M059J (cell line): ENCODE data around the gene ARVCF. TPM values are rescaled to one million over a fixed set of nuclear protein-coding genes. Genes with fewer than 3 reads are reported as not detected.

Experiments used
- DNase-seq: peaks from one replicate; pipeline ENCODE4 v3.0.0-alpha.2; 2012; ENCODE audit warnings: low read depth
- total RNA-seq: library from RNA; depleted of rRNA; stranded (reverse); fragments of >200 nt; shearing (Covaris generic); gene quantifications from 2 replicates; pipeline ENCODE4 v1.2.3, GENCODE V29; 2014

The ARVCF gene
- total RNA-seq, 1 experiment from 2014 or later = 5.1 TPM

- no peak for DNase-seq
These were observed 15.9 kb upstream of the ARVCF start for GRCh38 chr22:20032407-20032991.

- DNase-seq = no peak
These were observed 15.2 kb upstream of the ARVCF start for GRCh38 chr22:20031732-20032406.

GRCh38 chr22:20029550-20030225 is 13.1 kb upstream of the ARVCF start:
- DNase-seq = no peak

GRCh38 chr22:20028855-20029549 is 12.4 kb upstream of the ARVCF start:
- DNase-seq = no peak

DNA sequence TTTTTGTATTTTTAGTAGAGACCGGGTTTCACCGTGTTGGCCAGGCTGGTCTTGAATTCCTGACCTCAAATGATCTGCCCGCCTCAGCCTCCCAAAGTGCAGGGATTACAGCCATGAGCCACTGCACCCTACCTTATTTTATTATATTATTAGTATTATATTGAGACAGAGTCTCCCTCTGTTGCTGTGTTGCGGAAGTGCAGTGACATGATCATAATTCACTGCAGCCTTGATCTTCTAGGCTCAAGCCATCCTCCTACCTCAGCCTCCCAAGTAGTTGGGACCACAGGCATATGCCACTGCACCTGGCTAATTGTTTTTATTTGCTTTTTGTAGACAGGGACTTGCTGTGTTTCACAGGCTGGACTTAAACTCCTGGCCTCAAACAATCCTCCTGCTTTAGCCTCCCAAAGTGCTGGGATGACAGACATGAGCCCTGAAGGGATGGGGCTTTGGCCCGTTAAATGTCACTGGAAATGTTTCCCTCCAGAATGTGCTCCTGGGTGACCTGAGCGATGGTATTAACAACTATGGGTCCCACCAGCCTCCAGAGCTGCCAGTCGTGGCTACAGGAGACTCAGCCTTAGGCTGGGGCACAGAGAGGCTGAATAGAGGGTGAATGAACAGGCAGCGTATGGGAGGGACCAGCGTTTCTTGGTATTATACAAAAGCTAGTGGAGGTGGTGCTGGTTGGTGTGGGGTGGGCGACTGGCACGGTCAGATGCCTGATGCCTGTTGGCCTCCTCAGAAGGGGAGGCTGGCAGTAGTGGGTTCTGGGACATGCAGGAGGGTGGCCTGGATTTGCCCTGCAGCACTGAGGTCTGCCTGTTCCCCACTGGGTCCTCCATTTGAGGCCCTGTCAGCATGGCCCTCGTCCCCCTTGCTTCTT is 11.6 kb upstream of the ARVCF start:
- no peak for DNase-seq

GRCh38 chr22:20026996-20027601 is 10.5 kb upstream of the ARVCF start:
- DNase-seq = no peak

DNA sequence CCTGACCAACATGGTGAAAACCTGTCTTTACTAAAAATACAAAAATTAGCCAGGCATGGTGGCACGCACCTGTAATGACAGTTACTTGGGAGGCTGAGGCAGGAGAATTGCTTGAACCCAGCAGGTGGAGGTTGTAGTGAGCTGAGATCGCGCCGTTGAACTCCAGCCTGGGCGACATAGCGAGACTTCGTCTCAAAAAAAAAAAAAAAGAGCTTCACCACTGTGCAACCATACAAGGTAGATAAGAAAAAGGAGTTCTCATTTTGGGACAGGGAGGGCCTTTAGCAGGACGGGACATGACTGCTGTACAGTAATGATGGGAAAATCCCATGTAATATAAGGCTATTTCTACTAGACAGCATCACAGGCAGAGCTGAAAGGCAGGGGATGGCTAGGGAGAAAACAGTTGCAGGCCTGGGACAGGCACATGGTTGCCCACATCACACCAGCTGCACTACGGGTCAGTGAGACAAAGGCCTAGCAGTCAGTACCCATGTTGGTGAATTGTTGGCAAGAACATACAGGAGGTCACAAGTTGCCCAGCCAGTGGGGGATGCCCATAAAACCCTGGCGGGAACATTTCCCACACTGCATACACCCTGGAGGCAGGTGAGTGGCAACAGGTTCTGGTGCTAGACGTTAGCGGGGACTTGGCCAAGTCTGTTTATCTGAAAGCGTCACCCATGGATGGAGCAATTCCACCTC is 9.7 kb upstream of the ARVCF start:
- DNase-seq = no peak

GRCh38 chr22:20025401-20026203 is 9.0 kb upstream of the ARVCF start:
- DNase-seq = no peak

GRCh38 chr22:20024650-20025397 is 8.2 kb upstream of the ARVCF start:
- no peak for DNase-seq

- DNase-seq = no peak
These were observed 7.6 kb upstream of the ARVCF start for GRCh38 chr22:20024225-20024624.

DNA sequence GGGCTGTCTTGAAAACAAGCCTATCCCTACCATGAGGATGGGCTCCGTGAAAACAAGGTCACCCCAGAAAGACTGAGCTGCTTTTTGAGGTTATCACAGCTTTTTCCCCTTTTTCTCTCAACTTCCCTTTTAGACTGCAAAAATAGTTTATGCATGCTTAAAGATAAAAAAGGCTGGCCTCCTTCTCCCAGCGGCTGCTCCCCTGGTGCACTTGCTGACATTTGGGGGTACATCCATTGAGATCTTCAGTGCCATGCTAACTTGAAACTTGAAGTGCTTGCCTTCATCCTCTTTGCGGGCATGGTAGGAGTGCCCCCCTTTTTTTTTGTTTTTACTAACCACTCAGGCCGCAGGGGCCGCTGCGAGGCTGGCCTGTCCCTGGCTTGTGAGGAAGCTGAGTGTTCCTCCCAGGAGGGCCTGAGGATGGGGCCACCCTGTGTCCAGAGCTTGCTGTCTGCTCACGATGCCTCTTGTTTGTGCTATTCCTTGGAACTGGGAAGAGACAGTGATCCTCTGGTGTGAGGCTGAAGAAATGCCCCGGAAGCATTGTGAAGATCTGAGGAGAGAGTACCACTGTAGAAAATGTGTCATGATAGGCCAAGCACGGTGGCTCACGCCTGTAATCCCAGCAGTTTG is 6.5 kb upstream of the ARVCF start:
- no peak for DNase-seq

DNA sequence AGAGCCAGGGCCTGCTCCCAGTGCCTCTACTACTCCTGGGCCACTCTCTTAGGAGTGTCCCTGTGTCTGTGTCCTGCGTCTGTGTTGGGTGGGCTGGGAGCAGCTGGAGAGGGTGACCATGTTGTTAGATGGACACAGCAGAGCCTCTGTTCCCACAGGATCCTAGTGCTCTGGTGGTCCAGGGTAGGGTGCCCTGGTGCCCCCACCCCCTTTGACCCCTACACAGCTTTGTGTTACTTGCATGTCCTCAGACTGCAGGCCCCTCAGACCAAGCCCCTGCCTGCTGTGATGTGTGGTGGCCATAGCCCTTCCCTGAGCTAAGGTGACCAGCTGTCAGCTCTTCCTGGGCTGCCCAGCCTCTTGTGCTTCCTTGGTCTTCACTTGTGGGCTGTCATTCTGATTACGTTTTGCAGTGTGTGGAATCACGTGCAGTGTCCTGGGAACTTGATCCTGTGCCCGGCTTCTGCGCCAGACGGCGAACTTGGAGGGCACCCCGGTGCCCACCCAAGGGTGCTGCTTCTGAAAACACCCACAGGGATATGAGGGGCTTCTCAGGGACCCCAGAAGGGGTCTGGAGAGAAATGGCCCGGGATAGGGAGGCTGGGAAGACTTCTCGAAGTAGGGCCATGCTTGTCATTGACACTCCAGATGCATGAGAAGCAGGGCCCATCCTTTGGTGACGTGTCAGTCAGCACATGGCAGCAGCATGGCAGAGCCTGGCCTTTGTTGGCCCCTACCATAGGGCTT is 5.8 kb upstream of the ARVCF start:
- DNase-seq = no peak

GRCh38 chr22:20021196-20022181 is 4.9 kb upstream of the ARVCF start:
- DNase-seq = peak; percentile 79

DNA sequence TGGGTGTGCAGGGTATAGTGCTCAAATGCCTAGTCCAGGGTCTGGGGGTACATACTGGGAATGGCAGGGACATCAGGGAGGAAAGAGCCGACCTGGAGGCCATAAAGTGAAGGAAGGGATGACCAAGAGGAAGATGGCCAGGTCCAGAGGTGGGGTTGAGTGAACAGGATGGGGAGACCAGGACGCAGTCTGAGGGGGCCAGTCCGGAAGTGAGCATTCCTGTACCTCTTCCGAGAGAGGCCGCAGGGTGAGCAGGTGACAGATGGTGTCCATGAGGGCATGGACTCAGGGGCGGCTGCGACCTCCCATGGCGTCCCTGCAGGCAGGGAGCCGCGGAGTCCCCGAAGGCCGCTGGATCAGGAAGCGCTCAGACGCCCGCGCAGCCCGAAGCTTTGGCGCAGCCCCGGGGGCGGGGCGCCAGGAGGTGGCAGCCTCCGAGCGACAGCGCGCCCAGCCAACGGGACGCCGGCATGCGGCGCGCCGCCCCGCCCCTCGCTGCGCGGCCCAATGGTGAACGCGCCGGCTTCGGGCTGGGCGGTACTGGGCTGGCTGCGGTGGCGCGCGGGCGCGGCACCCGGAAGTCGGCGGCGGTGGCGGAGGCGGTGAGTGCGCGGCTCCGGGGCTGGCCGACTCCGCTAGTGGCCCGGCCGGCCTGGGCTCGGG is 4.0 kb upstream of the ARVCF start, which contains the start of gene TANGO2:
TANGO2 (plus strand) TSS at position 578 of the 663 bp plus-strand sequence. CDS start 15,689 bp downstream, outside the sequence.
- DNase-seq = peak; percentile 81

DNA sequence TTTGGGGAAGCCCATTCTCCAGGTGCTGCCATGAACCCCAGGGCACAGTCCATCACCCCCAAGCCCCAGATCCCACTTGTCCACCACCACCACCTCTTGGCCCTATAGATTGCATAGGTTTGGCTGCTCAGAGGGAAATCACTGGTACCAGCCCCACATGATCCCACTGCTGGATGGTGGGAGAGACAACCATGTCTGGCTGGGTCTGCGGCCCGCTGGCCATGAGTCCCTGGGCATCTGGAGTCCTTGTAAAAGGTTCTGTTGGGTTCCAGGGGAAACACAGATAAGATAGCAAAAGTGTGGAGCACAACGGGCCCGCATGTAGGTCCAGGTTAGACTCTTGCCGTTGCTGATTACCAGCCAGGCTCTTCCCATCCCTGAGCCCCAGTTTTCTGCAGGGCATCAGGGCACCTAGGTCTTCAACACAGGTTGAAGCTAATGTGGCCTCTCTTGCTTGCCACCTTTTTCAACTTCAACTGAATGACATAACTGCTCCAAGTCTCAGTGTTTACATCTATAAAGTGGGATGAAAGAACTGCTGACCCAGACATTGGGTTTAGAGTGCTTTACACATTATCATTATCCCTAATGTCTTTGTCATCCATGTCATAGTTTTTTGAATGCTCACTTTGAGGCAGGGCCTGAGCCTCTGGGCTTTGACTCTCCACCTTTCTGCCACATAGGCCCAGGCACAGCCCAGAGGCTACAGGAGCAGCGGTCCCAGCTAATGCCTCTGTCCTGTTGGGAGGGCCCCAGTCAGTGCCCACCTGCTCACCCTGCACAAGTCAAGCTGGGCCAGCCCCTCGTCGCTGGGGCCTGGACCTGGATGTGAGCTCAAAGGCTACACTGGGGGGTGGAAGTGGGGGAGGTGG is 3.3 kb upstream of the ARVCF start:
- DNase-seq = no peak
